ENCODE measurements around the gene RBMS2.

DNA sequence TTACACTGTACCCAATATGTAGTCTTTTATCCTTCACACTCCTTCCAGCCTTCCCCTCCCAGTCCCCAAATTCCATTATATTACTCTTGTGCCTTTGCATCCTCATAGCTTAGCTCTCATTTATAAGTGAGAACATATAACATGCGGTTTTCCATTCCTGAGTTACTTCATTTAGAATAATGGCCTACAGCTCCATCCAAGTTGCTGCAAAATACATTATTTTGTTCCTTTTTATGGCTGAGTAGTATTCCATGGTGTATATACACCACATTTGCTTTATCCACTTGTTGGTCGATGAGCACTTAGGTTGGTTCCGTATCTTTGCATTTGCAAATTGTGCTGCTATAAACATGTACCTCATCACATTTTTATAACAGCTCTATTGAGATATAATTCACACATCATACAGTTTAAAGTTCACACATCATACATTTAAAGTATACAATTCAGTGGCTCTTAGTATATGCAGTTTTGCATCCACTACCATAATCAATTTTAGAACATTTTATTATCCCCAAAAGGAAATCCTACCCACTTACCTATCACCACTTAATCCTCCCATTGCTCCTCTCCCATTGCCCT is 23.5 kb downstream of the RBMS2 start:
- TF ChIP-seq, protein P1, sequence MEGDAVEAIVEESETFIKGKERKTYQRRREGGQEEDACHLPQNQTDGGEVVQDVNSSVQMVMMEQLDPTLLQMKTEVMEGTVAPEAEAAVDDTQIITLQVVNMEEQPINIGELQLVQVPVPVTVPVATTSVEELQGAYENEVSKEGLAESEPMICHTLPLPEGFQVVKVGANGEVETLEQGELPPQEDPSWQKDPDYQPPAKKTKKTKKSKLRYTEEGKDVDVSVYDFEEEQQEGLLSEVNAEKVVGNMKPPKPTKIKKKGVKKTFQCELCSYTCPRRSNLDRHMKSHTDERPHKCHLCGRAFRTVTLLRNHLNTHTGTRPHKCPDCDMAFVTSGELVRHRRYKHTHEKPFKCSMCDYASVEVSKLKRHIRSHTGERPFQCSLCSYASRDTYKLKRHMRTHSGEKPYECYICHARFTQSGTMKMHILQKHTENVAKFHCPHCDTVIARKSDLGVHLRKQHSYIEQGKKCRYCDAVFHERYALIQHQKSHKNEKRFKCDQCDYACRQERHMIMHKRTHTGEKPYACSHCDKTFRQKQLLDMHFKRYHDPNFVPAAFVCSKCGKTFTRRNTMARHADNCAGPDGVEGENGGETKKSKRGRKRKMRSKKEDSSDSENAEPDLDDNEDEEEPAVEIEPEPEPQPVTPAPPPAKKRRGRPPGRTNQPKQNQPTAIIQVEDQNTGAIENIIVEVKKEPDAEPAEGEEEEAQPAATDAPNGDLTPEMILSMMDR (IDR thresholded peaks at IDR 0.05): no peak
- TF ChIP-seq EZH2 (IDR thresholded peaks at IDR 0.05; ENCODE audit: borderline replicate concordance, insufficient read depth, low read depth, low read length, poor library complexity, severe bottlenecking): no peak
